Effector memory CD8-positive, alpha-beta T cell (primary cell): ENCODE data around the gene AK2.
"Not testable (repeated sequence)": the region's sequence is repeated elsewhere in the genome, so short reads cannot be mapped to it uniquely, and the experiment has no call there.

Experiments used
- ATAC-seq: fragments of 150-1000 bp; cut with Tn5 transposase; replicated peaks from 2 replicates; pipeline ENCODE4 v1.10.0; 2021; ENCODE audit warnings: mild to moderate bottlenecking, moderate library complexity
- DNase-seq, 3 experiments: peaks; one replicate each; pipeline ENCODE4 v3.0.0; 2021
- H3K27ac Mint-ChIP-seq, 2 donors: one replicate each; pipeline ENCODE4 v1.8.0; 2022; ENCODE audit warnings: mild to moderate bottlenecking in 2 of 2, mixed read lengths in 2 of 2, moderate library complexity in 2 of 2
- H3K27me3 Mint-ChIP-seq, 2 donors: one replicate each; pipeline ENCODE4 v1.8.0; 2022; ENCODE audit warnings: mixed read lengths in 2 of 2
- H3K36me3 Mint-ChIP-seq: one replicate; pipeline ENCODE4 v1.8.0; 2022; ENCODE audit warnings: mild to moderate bottlenecking, moderate library complexity, mixed read lengths; ENCODE audit not compliant: insufficient read depth
- H3K4me1 Mint-ChIP-seq, 2 donors: one replicate each; pipeline ENCODE4 v1.8.0; 2022; ENCODE audit warnings: low read depth in 2 of 2, mixed read lengths in 2 of 2
- H3K4me3 Mint-ChIP-seq, 2 donors: one replicate each; pipeline ENCODE4 v1.8.0; 2022; ENCODE audit warnings: mild to moderate bottlenecking in 2 of 2, mixed read lengths in 2 of 2, moderate library complexity in 2 of 2
- H3K9me3 Mint-ChIP-seq, 2 donors: one replicate each; pipeline ENCODE4 v1.8.0; 2022; ENCODE audit warnings: mixed read lengths in 2 of 2

The AK2 gene

DNA sequence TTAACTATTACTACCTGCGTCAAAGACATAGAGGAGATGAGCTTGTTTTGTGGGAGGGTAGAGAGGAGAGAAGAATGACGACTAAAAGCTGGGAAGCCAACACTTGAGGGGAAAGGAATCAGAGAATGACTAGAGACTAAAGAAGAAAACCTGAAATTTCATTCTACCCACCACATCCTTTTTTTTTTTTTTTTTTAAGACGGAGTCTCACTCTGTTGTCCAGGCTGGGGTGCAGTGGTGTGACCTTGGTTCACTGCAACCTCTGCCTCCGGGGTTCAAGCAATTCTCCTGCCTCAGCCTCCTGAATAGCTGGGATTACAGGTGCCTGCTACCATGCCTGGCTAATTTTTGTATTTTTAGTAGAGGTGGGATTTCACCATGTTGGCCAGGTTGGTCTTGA lies 9.6 kb upstream of the AK2 start:
- peak overlapping the region; percentile 78 to 85 for H3K27ac Mint-ChIP-seq

DNA sequence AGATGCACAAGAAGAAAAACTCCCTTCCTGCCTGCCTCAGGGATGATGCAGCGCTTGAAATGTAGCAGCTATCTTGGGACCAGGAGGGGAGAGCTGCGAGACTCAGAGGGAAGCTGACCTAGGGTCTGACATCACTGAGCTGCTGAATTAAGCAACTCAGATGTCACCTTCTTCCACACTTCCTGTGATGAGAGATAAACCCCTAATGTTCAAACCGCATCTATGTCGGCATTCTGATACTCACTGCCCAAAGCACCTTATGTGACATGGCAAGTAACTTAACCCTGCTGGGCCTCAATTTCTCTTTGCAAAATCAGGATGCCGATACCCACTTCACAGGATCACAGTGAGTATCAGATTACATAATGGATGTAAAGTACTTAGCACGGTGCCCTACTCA lies 9.1 kb upstream of the AK2 start:
- H3K27ac Mint-ChIP-seq = peak overlapping the region; percentile 78 to 85
- no peaks in the 10 kb centered on the region for H3K9me3 Mint-ChIP-seq
- ATAC-seq = peak; percentile 98
- DNase-seq = peak; percentile 39 to 52 (median 41)
- H3K36me3 Mint-ChIP-seq = no peaks in the 10 kb centered on the region
- peaks cover 10 to 12% of the 10 kb centered on the region in 2 donors for H3K4me1 Mint-ChIP-seq
- H3K4me3 Mint-ChIP-seq = peak overlapping the region; percentile 24 to 28
- H3K27me3 Mint-ChIP-seq = no peaks in the 10 kb centered on the region

More for the DNA sequence above, 9.6 kb upstream of the AK2 start:
- H3K27me3 Mint-ChIP-seq, ATAC-seq, H3K36me3 Mint-ChIP-seq, DNase-seq, H3K9me3 Mint-ChIP-seq: not testable (repeated sequence)
- Mint-ChIP-seq H3K4me3 (peak overlapping the region; percentile 24 to 28), H3K4me1 (peaks cover 10 to 12% of the 10 kb centered on the region in 2 donors)

DNA sequence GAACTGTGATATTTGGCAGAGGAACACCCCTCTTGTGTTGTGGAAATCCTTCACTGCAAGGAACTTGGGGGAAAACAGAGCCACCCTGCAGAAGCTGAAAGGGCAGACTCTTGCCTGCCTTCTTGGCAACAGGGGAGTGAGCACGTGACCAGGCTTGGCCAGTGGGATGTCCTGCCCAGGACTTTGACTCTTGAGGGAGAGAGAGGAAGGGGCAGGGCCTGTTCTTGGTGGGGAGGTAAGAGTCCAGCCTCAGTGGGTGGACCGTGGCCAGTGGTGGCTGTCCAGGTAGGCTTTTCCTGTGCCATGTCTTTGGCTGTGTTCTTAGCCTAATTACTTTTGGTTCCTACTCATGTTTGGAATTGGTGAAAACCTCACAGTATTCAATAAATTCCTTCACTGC lies 8.6 kb upstream of the AK2 start:
- no peaks in the 10 kb centered on the region for H3K27me3 Mint-ChIP-seq
- H3K4me3 Mint-ChIP-seq = peak overlapping the region in 1 of 2 donors; percentile 28
- peaks cover 10 to 12% of the 10 kb centered on the region in 2 donors for H3K4me1 Mint-ChIP-seq
- peak overlapping the region in 1 of 2 donors; percentile 85 for H3K27ac Mint-ChIP-seq
- no peak for DNase-seq
- H3K36me3 Mint-ChIP-seq = no peaks in the 10 kb centered on the region
- no peaks in the 10 kb centered on the region for H3K9me3 Mint-ChIP-seq
- no peak for ATAC-seq

DNA sequence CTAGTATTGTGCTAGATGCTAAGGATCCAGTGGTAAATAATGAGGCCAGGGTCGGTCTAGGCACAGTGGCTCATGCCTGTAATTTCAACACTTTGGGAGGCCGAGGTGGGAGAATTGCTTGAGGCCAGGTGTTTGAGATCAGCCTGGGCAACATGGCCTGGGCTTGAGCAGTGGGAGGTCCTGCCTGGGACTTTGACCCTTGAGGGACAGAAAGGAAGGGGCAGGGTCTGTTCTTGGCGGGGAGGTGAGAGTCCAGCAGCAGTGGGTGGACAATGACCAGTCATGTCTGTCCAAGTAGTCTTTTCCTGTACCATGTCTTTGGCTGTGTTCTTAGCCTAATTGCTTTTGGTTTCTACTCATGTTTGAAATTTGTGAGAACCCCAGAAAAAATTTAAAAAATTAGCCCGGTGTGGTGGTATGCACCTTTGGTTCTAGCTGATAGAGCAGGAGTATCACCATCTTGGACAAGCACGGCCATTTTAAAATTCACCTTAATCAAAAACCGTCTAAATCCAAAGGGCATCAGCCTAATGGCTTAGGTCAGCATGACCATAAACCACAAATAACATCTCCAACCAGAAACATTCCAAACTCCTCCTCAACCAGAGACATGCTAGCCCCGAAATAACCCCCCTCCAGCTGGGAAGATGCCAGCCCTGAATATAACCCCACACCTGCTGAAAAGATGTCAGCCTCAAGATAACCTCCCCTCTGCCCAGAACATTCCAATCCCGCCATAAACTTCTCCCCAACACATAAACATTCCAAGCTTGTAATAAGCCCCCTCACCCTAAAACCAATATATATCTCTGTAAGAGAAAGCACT lies 6.8 kb upstream of the AK2 start:
- Mint-ChIP-seq H3K4me1 (peaks cover 10 to 12% of the 10 kb centered on the region in 2 donors), H3K27me3 (no peaks in the 10 kb centered on the region), H3K36me3 (no peaks in the 10 kb centered on the region), H3K9me3 (no peaks in the 10 kb centered on the region), H3K4me3 (no peak overlapping the region), H3K27ac (no peak overlapping the region)
- ATAC-seq (no peak), DNase-seq (no peak)

DNA sequence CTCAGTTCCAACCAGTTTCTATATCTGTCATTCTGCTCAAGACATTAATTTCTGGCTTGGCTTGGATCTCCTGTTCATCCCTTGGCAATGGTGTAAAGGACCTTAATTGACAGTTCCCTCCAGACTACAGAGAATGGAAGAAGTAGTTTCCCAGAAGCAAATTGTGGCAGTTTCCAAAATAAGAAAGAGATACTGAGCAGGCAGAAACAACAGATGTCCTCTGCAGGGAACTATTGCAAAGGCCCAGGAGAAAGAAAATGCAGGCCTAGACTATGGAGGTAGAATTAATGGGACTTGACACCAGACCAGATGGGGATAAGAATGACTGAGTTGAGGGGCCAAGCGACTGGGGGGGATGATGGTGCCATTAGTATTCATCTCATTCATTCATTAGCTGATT lies 6.1 kb upstream of the AK2 start:
- DNase-seq (no peak), ATAC-seq (no peak)
- Mint-ChIP-seq H3K27ac (no peak overlapping the region), H3K27me3 (no peaks in the 10 kb centered on the region), H3K9me3 (no peaks in the 10 kb centered on the region), H3K4me3 (no peak overlapping the region), H3K36me3 (no peaks in the 10 kb centered on the region), H3K4me1 (peaks cover 10 to 12% of the 10 kb centered on the region in 2 donors)

DNA sequence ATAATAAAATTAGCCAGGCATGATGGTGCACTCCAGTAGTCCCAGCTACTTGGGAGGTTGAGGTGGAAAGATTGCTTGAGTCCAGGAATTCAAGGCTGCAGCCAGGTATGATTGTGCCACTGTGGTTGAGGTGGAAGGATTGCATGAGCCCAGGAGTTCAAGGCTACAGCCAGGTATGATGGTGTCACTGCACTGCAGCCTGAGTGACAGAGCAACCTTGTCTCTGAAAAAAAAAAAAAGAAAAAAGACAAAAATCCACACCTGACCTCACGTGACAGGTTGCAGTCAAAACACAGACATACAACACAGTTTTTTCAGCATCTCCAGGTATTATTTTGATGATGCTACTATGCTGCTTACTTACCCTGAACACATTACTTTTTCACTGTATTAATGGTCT lies 4.3 kb upstream of the AK2 start:
- peaks cover 3% of the 10 kb centered on the region for H3K36me3 Mint-ChIP-seq
- DNase-seq (no peak), ATAC-seq (no peak)
- no peaks in the 10 kb centered on the region for H3K9me3 Mint-ChIP-seq
- no peaks in the 10 kb centered on the region for H3K27me3 Mint-ChIP-seq
- H3K4me3 Mint-ChIP-seq = no peak overlapping the region
- H3K27ac Mint-ChIP-seq = no peak overlapping the region
- peaks cover 21 to 22% of the 10 kb centered on the region in 2 donors for H3K4me1 Mint-ChIP-seq

DNA sequence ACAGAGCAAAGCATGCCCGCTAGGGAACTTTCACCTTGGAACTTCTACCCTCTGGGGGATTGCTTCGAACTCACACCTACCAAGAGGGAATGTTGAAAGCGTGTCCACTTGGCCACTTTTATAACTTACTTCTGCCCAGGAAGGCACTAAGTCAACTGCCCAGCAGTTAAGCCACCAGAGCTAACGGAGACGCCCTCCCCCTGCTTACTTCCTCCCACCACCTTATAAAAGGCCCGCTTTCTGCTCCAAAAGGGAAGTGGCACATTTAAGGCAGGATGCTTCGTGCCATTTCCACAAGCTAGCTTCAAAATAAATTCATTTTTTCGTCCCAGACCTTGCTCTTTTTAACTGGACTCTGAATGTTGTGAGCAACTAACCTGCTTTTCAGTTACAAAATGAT lies 3.2 kb upstream of the AK2 start:
- Mint-ChIP-seq H3K36me3 (peaks cover 3% of the 10 kb centered on the region), H3K27me3 (no peaks in the 10 kb centered on the region), H3K4me3 (no peak overlapping the region), H3K4me1 (peaks cover 17 to 22% of the 10 kb centered on the region in 2 donors), H3K9me3 (no peaks in the 10 kb centered on the region), H3K27ac (no peak overlapping the region)
- no peak for ATAC-seq
- DNase-seq = no peak

DNA sequence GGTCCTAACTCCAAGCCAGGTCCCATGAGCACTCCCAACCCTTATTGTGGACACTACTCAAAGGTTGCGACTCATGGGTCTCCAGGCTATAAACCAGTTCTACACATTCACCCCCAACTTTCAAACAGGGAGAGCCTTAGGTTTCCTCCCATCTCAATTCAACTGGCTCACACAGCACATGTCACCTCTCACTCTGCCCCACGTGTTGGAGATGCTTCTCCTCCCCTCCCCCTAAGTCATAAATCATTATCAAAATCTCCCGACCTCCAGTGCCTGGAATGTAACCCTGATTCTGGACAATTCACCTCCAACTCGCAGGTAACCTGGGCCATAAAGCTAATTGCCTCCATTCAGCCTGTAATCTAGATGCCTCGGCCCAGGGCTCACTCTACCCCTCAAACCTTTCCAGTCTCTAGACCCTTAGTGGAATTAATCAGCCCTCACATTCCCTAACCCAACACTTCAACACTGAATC lies 595 bp downstream of the AK2 start:
- Mint-ChIP-seq H3K36me3 (peaks cover 5% of the 10 kb centered on the region), H3K27ac (peak overlapping the region; percentile 96 to 98), H3K4me1 (peaks cover 32 to 53% of the 10 kb centered on the region in 2 donors), H3K4me3 (peak overlapping the region; percentile 95), H3K27me3 (no peaks in the 10 kb centered on the region), H3K9me3 (no peaks in the 10 kb centered on the region)
- DNase-seq (no peak), ATAC-seq (no peak)

DNA sequence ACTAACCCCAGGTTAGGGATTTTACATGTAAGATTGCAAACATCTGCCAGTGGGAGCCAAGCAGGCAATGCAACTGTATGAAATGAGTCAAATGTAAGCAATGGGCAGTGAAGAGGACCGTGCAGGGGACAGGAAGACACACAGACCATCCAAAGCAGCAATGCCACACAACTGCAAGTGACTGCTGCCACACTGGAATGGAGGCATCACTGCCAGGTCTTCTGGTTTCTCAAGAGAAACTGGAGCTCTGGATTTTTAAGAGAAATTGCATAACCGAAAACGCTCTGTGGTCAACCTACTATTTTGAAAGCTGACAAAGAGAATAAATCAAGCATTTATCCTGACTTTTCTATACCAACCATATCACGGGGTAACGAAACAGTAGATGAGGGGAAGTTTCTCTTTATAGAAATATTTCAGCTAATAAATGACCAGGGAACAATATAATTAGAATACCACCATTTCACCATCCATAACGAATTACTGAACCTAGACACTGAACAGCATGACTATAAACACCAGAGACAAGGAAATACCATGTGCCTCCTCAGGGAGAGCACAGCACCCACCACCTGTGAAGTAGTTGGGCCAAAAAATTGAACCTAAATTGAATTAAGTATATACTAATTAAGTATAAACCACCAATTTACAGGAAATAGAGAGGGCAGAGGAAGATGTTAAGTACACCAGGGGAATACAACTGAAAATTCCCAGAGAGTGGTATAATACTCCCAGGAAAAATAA lies 4.4 kb downstream of the AK2 start:
- H3K27ac Mint-ChIP-seq = peak overlapping the region in 1 of 2 donors; percentile 77
- no peak for DNase-seq
- H3K4me1 Mint-ChIP-seq = peaks cover 39 to 80% of the 10 kb centered on the region in 2 donors
- H3K4me3 Mint-ChIP-seq = no peak overlapping the region
- H3K9me3 Mint-ChIP-seq = no peaks in the 10 kb centered on the region
- peaks cover 21% of the 10 kb centered on the region for H3K36me3 Mint-ChIP-seq
- ATAC-seq = no peak
- H3K27me3 Mint-ChIP-seq = no peaks in the 10 kb centered on the region

DNA sequence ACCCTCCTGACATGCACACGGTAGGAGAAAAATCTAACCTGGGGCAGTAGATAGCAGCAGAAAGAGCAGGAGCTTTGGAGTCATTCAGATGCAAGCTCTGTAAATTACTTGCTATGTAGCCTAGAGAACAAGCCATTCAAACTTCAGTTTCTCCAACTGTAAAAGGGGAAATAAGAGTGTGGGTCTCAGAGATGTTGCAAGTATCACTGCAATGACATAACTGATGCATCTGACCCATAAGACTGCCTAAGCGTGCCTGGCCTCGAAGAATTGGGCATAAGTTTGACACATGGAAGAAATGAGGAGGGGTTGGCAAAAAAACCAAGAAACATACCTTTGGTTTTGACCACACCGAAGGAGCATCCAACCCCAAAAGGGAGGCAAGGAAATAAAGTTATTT lies 5.2 kb downstream of the AK2 start:
- no peak for ATAC-seq
- peaks cover 24% of the 10 kb centered on the region for H3K36me3 Mint-ChIP-seq
- peaks cover 32 to 72% of the 10 kb centered on the region in 2 donors for H3K4me1 Mint-ChIP-seq
- no peaks in the 10 kb centered on the region for H3K27me3 Mint-ChIP-seq
- no peak overlapping the region for H3K4me3 Mint-ChIP-seq
- no peaks in the 10 kb centered on the region for H3K9me3 Mint-ChIP-seq
- no peak for DNase-seq
- no peak overlapping the region for H3K27ac Mint-ChIP-seq

DNA sequence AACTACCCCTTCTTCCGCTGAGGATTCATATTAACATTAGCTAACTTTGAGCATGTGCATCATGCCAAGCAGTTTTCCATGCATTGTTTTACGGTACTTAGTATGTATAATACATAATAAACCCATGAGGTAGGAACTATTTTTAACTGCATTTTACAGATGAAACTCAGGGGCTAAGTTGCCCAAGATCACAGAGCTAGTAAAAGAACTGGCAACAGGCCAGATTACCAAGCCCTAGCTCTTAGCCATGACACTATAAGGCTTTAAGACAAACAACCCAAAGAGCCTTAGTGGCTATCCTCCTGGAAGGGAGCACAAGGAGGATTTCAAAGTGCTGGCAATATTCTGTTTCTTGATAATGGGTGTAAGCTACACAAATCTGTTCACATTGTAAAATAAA lies 6.1 kb downstream of the AK2 start:
- Mint-ChIP-seq H3K9me3 (no peaks in the 10 kb centered on the region), H3K36me3 (peaks cover 24% of the 10 kb centered on the region), H3K4me1 (peaks cover 31 to 71% of the 10 kb centered on the region in 2 donors), H3K27ac (no peak overlapping the region), H3K27me3 (no peaks in the 10 kb centered on the region), H3K4me3 (no peak overlapping the region)
- no peak for ATAC-seq
- no peak for DNase-seq

DNA sequence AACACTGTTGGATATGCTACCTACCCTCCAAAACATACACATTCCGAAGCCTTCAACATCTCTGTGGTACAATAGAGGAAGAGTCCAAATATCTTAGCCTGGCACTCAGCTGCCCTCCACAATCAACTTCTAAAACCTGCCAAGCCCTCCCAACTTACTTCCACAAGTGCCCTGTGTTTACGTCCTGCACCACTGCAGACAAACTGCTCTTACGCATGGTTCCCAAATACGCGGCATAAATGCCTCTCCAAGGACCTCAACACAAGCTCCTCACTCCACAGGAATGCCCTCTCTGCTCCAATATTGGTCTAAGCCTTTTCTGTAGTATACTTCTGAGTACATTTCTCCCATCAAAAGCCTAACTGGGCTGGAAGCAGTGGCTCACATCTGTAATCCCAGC lies 6.8 kb downstream of the AK2 start:
- Mint-ChIP-seq H3K27ac (peak overlapping the region in 1 of 2 donors; percentile 31), H3K9me3 (no peaks in the 10 kb centered on the region), H3K36me3 (peaks cover 24% of the 10 kb centered on the region), H3K4me3 (no peak overlapping the region), H3K27me3 (no peaks in the 10 kb centered on the region), H3K4me1 (peaks cover 32 to 68% of the 10 kb centered on the region in 2 donors)
- ATAC-seq = no peak
- DNase-seq = no peak

DNA sequence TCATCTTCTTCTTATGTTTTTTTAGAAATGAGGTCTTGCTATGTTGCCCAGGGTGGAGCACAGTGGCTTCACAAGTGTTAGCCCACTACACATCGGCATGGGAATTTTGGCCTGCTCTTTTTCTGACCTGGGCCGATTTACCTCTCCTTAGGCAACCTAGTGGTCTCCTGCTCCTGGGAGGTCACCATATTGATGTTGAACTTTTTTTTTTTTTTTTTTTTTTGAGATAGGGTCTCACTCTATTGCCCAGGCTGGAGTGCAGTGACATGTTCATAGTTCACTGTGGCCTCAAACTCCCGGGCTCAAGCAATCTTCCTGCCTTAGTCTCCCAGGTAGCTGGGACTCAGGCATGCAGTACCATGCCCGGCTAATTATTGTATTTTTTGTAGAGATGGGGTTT lies 7.5 kb downstream of the AK2 start:
- DNase-seq (no peak), ATAC-seq (no peak)
- peaks cover 34 to 61% of the 10 kb centered on the region in 2 donors for H3K4me1 Mint-ChIP-seq
- H3K27me3 Mint-ChIP-seq = no peaks in the 10 kb centered on the region
- peak overlapping the region; percentile 31 to 38 for H3K27ac Mint-ChIP-seq
- H3K9me3 Mint-ChIP-seq = no peaks in the 10 kb centered on the region
- peaks cover 25% of the 10 kb centered on the region for H3K36me3 Mint-ChIP-seq
- H3K4me3 Mint-ChIP-seq = no peak overlapping the region

DNA sequence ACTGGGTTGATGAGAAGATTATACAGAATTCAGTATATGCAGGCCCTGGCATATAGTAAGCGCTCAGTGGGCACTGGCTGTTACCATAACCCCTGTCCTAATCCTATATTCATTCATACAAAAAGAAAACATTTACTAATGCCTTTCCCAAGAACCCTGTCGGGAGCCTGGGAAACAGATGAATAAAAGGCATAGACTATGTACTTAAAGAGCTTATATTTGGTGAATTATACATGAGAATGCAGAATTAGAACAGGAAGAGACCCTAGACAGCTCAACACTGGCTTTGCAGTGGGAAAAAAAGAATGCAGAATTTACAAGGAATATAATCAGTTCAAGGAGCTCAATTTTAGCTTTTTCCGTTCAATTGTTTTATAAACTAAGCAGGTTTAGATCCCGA lies 10.9 kb downstream of the AK2 start:
- no peak for ATAC-seq
- no peak overlapping the region for H3K4me3 Mint-ChIP-seq
- peaks cover 60% of the 10 kb centered on the region for H3K36me3 Mint-ChIP-seq
- no peak for DNase-seq
- H3K4me1 Mint-ChIP-seq = peaks cover 20 to 33% of the 10 kb centered on the region in 2 donors
- peak overlapping the region in 1 of 2 donors; percentile 53 for H3K27ac Mint-ChIP-seq
- no peaks in the 10 kb centered on the region for H3K9me3 Mint-ChIP-seq
- no peaks in the 10 kb centered on the region for H3K27me3 Mint-ChIP-seq
